Measurements from ENCODE around the gene HSPE1. TPM values are rescaled to one million over a fixed set of nuclear protein-coding genes. Genes with fewer than 3 reads are reported as not detected.

Gene HSPE1
- polyA plus RNA-seq, 2 of the 4 experiments (the other 2 are of a cell fraction), result 468 to 1,198 TPM

DNA sequence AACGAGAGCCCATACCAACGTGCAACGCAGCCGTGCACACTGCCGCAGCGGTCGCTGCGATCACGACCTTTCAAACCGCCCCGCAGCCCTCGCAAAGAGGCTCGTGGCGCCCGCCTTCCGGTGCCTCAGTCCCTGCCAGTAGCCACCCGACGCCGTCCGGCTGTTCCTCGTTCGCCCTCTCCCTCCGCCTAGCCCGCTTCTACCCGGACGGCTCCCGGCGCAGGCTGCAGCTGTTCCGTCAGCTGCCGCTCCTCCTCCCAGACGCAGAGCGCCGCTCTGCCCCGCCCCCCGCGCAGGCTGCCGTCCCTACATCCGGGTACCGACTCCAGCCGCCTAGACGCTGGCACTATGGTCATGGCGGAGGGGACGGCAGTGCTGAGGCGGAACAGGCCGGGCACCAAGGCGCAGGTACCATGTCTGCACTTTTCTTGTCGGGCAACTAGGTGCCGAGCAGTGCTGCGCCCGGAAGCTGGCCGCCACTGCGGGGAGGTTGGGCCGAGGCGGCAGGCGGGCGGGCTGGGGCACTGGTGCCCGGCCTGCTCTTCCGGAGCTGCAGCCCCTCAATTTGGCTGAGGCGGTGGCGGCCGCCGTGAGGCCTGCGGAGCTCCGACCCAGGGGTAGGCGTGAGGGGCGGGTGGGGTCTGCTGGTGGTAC, 15.7 kb downstream of the HSPE1 start, which contains the start of gene MOB4 (continued):
- 0 out of 2 replicates have a peak, but pooled peaks have one; percentile 44 for TF ChIP-seq MAZ (IDR thresholded peaks at IDR 0.05; ENCODE audit: borderline replicate concordance, low read depth, low read length)
- TF ChIP-seq JUNB (IDR thresholded peaks at IDR 0.05), result no peak
- no peak for TF ChIP-seq RARB (CRISPR knock-in tag; IDR thresholded peaks at IDR 0.05)
- TF ChIP-seq HOXA7 (CRISPR knock-in tag; IDR thresholded peaks at IDR 0.05), result no peak
- TF ChIP-seq KDM1A (IDR thresholded peaks at IDR 0.05; ENCODE audit: low read depth), result no peak
- no peak for TF ChIP-seq RFX5 (IDR thresholded peaks at IDR 0.05)
- TF ChIP-seq RNF2 (IDR thresholded peaks at IDR 0.05; ENCODE audit: borderline replicate concordance, low read depth), result no peak
- TF ChIP-seq EHF (CRISPR knock-in tag; IDR thresholded peaks at IDR 0.05), result no peak
- TF ChIP-seq, protein P1, sequence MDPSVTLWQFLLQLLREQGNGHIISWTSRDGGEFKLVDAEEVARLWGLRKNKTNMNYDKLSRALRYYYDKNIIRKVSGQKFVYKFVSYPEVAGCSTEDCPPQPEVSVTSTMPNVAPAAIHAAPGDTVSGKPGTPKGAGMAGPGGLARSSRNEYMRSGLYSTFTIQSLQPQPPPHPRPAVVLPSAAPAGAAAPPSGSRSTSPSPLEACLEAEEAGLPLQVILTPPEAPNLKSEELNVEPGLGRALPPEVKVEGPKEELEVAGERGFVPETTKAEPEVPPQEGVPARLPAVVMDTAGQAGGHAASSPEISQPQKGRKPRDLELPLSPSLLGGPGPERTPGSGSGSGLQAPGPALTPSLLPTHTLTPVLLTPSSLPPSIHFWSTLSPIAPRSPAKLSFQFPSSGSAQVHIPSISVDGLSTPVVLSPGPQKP (IDR thresholded peaks at IDR 0.05; ENCODE audit: low read depth, low read length), result no peak
- TF ChIP-seq GATA3 (IDR thresholded peaks at IDR 0.05; ENCODE audit: borderline replicate concordance), result peak; percentile 34
- TF ChIP-seq CHD4 (IDR thresholded peaks at IDR 0.05; ENCODE audit: borderline replicate concordance), result no peak
- TF ChIP-seq, protein P2, sequence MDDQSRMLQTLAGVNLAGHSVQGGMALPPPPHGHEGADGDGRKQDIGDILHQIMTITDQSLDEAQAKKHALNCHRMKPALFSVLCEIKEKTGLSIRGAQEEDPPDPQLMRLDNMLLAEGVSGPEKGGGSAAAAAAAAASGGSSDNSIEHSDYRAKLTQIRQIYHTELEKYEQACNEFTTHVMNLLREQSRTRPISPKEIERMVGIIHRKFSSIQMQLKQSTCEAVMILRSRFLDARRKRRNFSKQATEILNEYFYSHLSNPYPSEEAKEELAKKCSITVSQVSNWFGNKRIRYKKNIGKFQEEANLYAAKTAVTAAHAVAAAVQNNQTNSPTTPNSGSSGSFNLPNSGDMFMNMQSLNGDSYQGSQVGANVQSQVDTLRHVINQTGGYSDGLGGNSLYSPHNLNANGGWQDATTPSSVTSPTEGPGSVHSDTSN (IDR thresholded peaks at IDR 0.05), result no peak
- no peak; a peak in 1 of 5 replicates for TF ChIP-seq RAD21 (conservative IDR thresholded peaks at IDR 0.05 in 1 of 2, IDR thresholded peaks at IDR 0.05 in 1 of 2)
- TF ChIP-seq MAFK (IDR thresholded peaks at IDR 0.05; ENCODE audit: partially characterized antibody), result no peak
- TF ChIP-seq NR3C1 (IDR thresholded peaks at IDR 0.05), result no peak
- no peak for TF ChIP-seq ZFP36 (IDR thresholded peaks at IDR 0.05; ENCODE audit: borderline replicate concordance, partially characterized antibody)
- TF ChIP-seq HOXB5 (CRISPR knock-in tag; IDR thresholded peaks at IDR 0.05), result no peak
- TF ChIP-seq EHMT2 (IDR thresholded peaks at IDR 0.05; ENCODE audit: low read depth), result no peak
- TF ChIP-seq, protein P3, sequence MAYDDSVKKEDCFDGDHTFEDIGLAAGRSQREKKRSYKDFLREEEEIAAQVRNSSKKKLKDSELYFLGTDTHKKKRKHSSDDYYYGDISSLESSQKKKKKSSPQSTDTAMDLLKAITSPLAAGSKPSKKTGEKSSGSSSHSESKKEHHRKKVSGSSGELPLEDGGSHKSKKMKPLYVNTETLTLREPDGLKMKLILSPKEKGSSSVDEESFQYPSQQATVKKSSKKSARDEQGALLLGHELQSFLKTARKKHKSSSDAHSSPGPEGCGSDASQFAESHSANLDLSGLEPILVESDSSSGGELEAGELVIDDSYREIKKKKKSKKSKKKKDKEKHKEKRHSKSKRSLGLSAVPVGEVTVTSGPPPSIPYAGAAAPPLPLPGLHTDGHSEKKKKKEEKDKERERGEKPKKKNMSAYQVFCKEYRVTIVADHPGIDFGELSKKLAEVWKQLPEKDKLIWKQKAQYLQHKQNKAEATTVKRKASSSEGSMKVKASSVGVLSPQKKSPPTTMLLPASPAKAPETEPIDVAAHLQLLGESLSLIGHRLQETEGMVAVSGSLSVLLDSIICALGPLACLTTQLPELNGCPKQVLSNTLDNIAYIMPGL (CRISPR knock-in tag; IDR thresholded peaks at IDR 0.05; ENCODE audit: borderline replicate concordance), result 0 out of 2 replicates have a peak, but pooled peaks have one; percentile 36
- TF ChIP-seq HDAC2 (IDR thresholded peaks at IDR 0.05), result no peak
- TF ChIP-seq JUN (IDR thresholded peaks at IDR 0.05), result peak in 1 of 2 experiments; percentile 96; a peak in 3 of 5 replicates
- TF ChIP-seq, protein P4, sequence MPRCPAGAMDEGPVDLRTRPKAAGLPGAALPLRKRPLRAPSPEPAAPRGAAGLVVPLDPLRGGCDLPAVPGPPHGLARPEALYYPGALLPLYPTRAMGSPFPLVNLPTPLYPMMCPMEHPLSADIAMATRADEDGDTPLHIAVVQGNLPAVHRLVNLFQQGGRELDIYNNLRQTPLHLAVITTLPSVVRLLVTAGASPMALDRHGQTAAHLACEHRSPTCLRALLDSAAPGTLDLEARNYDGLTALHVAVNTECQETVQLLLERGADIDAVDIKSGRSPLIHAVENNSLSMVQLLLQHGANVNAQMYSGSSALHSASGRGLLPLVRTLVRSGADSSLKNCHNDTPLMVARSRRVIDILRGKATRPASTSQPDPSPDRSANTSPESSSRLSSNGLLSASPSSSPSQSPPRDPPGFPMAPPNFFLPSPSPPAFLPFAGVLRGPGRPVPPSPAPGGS (IDR thresholded peaks at IDR 0.05), result peak; percentile 83
- TF ChIP-seq, protein P5, sequence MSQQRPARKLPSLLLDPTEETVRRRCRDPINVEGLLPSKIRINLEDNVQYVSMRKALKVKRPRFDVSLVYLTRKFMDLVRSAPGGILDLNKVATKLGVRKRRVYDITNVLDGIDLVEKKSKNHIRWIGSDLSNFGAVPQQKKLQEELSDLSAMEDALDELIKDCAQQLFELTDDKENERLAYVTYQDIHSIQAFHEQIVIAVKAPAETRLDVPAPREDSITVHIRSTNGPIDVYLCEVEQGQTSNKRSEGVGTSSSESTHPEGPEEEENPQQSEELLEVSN (IDR thresholded peaks at IDR 0.05; ENCODE audit: borderline replicate concordance, low read depth), result peak; percentile 79; the same call in 1 of the 2 replicates
- TF ChIP-seq NFE2L2 (conservative IDR thresholded peaks at IDR 0.05; ENCODE audit: low read length), result no peak
- no peak for TF ChIP-seq SREBF2 (IDR thresholded peaks at IDR 0.05)
- no peak; the same call in 2 of the 3 replicates for TF ChIP-seq SMC3 (IDR thresholded peaks at IDR 0.05)
- TF ChIP-seq, protein P6, sequence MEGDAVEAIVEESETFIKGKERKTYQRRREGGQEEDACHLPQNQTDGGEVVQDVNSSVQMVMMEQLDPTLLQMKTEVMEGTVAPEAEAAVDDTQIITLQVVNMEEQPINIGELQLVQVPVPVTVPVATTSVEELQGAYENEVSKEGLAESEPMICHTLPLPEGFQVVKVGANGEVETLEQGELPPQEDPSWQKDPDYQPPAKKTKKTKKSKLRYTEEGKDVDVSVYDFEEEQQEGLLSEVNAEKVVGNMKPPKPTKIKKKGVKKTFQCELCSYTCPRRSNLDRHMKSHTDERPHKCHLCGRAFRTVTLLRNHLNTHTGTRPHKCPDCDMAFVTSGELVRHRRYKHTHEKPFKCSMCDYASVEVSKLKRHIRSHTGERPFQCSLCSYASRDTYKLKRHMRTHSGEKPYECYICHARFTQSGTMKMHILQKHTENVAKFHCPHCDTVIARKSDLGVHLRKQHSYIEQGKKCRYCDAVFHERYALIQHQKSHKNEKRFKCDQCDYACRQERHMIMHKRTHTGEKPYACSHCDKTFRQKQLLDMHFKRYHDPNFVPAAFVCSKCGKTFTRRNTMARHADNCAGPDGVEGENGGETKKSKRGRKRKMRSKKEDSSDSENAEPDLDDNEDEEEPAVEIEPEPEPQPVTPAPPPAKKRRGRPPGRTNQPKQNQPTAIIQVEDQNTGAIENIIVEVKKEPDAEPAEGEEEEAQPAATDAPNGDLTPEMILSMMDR (IDR thresholded peaks at IDR 0.05), result no peak
- TF ChIP-seq FOXS1 (CRISPR knock-in tag; IDR thresholded peaks at IDR 0.05), result peak; percentile 37; the same call in 1 of the 2 replicates
- peak; percentile 77 for TF ChIP-seq KDM5A (IDR thresholded peaks at IDR 0.05)
- TF ChIP-seq TP53 (CRISPR knock-in tag; IDR thresholded peaks at IDR 0.05), result peak; percentile 79; the same call in 1 of the 2 replicates
- TF ChIP-seq, protein P7, sequence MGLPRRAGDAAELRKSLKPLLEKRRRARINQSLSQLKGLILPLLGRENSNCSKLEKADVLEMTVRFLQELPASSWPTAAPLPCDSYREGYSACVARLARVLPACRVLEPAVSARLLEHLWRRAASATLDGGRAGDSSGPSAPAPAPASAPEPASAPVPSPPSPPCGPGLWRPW (IDR thresholded peaks at IDR 0.05), result no peak
- TF ChIP-seq, protein P8, sequence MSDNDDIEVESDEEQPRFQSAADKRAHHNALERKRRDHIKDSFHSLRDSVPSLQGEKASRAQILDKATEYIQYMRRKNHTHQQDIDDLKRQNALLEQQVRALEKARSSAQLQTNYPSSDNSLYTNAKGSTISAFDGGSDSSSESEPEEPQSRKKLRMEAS (IDR thresholded peaks at IDR 0.05), result peak; percentile 83
- TF ChIP-seq ZC3H11A (IDR thresholded peaks at IDR 0.05), result no peak
- no peak for TF ChIP-seq EP300 (IDR thresholded peaks at IDR 0.05)
- TF ChIP-seq PHF8 (IDR thresholded peaks at IDR 0.05; ENCODE audit: borderline replicate concordance, low read depth), result peak; percentile 93
- TF ChIP-seq BHLHE40 (IDR thresholded peaks at IDR 0.05; ENCODE audit: low read depth, low read length), result no peak

All from A549 (cell line).